Jurkat, Clone E6-1 (cell line): ENCODE data around the gene WWOX.
A peak's percentile ranks its signal among the peaks of the same experiment; 100 is the strongest.
"Not testable (repeated sequence)": the region's sequence is repeated elsewhere in the genome, so short reads cannot be mapped to it uniquely, and the experiment has no call there.

ENCODE experiments used
- DNase-seq: peaks from one replicate; pipeline ENCODE4 v3.0.0-alpha.2; 2011; ENCODE audit warnings: low read depth, low spot score
- H3K4me3 ChIP-seq: 2 replicates; pipeline ENCODE4 v1.5.1; 2011; ENCODE audit warnings: mild to moderate bottlenecking, low read length, control low read depth, moderate library complexity

WWOX gene

GRCh38 chr16:79245700-79246099 lies 1146.2 kb downstream of the WWOX start:
- H3K4me3 ChIP-seq: not testable (repeated sequence)

DNA sequence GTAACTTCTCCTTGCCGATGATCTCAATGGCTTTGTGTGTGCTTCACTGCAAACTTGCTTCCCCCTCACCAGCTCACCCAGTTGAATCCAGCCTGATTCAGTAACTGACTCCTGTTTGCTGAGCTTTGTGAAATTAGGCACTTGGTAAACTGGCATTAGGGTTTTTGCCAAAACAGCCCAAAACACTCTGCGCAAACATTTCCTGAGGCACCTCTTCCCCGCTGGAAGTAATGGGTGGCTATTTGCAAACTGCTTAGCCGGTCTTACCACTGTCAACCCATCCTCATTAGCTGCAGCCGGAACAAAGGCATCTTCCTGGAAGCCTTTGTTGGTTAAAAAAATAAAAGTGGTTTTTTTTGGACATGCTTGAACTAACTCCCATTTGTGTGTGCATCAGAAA lies 1147.9 kb downstream of the WWOX start:
- no peak for DNase-seq
- no peak overlapping the region for H3K4me3 ChIP-seq

More at GRCh38 chr16:79245700-79246099, 1146.2 kb downstream of the WWOX start:
- not testable (repeated sequence) for DNase-seq

GRCh38 chr16:79248351-79248750 lies 1148.9 kb downstream of the WWOX start:
- no peak for DNase-seq
- H3K4me3 ChIP-seq: no peak overlapping the region

- no peak for DNase-seq
- H3K4me3 ChIP-seq: no peak overlapping the region
Measured at GRCh38 chr16:79250502-79251098, 1151.1 kb downstream of the WWOX start.

DNA sequence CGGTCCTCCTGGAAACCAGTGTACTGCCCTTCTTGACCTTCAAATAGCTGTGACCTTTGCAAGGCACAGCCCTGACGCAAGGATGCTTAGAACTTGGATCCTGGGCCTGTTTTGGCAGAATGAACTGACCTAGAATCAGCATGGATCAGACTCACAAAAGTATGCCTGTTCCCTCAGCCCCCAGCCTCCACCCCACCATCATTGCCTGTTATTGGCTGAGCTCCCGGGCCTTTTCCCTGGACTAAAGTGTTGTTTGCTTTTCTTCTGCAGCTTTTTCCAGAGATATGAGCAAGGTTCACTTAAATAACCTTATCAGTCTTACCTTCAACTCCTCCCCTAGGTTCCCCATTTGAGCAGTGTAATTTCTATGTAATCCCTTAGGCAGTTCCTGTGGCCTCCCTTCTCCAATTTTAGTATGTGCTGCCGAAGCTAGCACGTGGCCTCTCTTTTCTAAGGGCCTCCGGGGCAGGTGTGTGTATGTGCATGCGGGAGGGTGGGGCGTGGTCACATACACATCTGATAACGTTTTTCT lies 1153.7 kb downstream of the WWOX start:
- no peak overlapping the region for H3K4me3 ChIP-seq
- DNase-seq: no peak

- H3K4me3 ChIP-seq: no peak overlapping the region
- peak; percentile 62 for DNase-seq
Measured at GRCh38 chr16:79257953-79258490, 1158.6 kb downstream of the WWOX start.

- not testable (repeated sequence) for H3K4me3 ChIP-seq, DNase-seq
Measured at GRCh38 chr16:79260890-79261289, 1161.4 kb downstream of the WWOX start.

DNA sequence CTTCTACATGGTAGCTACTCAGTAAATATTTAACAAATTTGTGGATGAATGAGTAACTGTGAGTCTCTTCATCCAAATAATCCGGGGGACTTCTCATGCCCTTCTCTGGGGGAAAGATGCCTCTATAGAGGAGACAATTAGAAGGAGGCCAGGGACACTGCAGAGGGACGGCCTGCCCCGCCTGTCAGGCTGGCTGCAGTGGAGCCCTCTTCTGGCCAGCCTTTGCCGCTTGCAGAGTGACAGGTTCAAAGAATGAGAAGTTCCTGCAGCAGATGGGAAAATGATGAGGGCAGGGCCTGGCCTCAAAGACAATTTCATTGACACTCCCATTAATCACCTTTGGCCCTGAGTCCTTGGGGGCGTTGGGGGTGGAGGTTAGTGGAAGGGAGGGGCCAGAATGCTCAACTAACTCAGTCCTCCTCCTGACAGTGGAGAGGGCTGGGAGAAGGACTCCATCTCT lies 1162.1 kb downstream of the WWOX start:
- DNase-seq: peak; percentile 28
- H3K4me3 ChIP-seq: no peak overlapping the region

DNA sequence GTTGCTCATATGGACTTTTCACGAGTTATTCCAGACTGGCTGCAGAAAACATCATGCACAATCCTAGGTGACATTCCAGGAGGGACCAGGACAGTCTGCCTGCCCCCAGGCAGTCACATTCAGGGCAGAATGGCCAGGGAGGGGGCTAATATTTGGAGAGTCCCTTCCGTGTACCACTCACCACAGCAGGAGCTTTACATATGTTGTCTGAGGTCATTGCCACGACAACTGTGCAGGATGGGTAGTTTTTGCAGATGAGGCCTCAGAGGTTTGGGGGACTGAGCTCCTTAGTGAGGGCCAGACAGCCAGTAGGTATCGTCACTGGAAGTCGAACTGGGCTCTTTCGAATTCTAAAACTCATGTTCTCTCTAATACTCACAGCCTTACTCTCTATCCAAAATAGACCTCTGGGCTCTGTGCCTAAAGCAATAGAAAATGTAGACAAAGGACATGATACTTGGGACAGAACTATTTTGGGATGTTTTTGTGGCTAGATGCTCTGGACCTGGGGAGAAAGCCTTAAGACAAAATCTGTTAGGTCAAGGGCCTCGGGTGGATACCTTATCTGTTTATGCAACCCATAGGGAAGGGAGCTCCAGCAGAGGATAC lies 1162.6 kb downstream of the WWOX start:
- no peak overlapping the region for H3K4me3 ChIP-seq
- DNase-seq: no peak
